ENCODE results near the gene HMGCS1. TPM values are rescaled to one million over a fixed set of nuclear protein-coding genes. Genes with fewer than 3 reads are reported as not detected.

HMGCS1 gene
- total and polyA plus RNA-seq, 9 of the 15 experiments (the other 6 are each of a cell fraction or from before 2014, with no cell fraction given) = 43.7 to 337 (median 111) TPM

- intact Hi-C loops (cut with micrococcal nuclease) (no loop called here), in situ Hi-C loops (cut with MboI) (no loop called here)
- H3K36me3 ChIP-seq (ENCODE audit: control insufficient read depth, insufficient read depth, low read length) = no peaks in the 10 kb centered on the region
- FAIRE-seq (no peak), ATAC-seq (no peak), DNase-seq (ENCODE audit: extremely low read depth in 1 of 4, low spot score in 3 of 4) (no peak)
- no peak overlapping the region for H2AFZ ChIP-seq (ENCODE audit: low read depth, low read length)
- H3K27me3 ChIP-seq (ENCODE audit: control insufficient read depth in 2 of 2, insufficient read depth in 2 of 2, low read length in 2 of 2) = no peaks in the 10 kb centered on the region
- no peak overlapping the region for H3K4me2 ChIP-seq (ENCODE audit: insufficient read depth, low read length)
- no peaks in the 10 kb centered on the region for H3K79me2 ChIP-seq (ENCODE audit: control insufficient read depth, insufficient read depth, low read length)
- H3K9ac ChIP-seq (ENCODE audit: insufficient read depth in 1 of 2, low read depth in 2 of 2, low read length in 2 of 2) = no peak overlapping the region
- peaks cover 0 to 28% of the 10 kb centered on the region in 2 experiments; a peak in 4 of 5 replicates for H3K4me1 ChIP-seq (replicated peaks in 1 of 2; ENCODE audit: control insufficient read depth in 2 of 2, insufficient read depth in 2 of 2, low read length in 2 of 2)
- TF ChIP-seq SRSF3 (IDR thresholded peaks at IDR 0.05; ENCODE audit: insufficient read depth, low read length) (no peak), ZFPM2 (CRISPR knock-in tag; IDR thresholded peaks at IDR 0.05) (no peak), ZNF764 (CRISPR knock-in tag; IDR thresholded peaks at IDR 0.05; ENCODE audit: low read depth) (no peak), TAF15 (IDR thresholded peaks at IDR 0.05; ENCODE audit: low read depth, low read length) (no peak), TCFL5 (CRISPR knock-in tag; conservative IDR thresholded peaks at IDR 0.05) (no peak), SUPT5H (IDR thresholded peaks at IDR 0.05) (no peak), TRIM24 (IDR thresholded peaks at IDR 0.05) (no peak), EZH2 (IDR thresholded peaks at IDR 0.05; ENCODE audit: borderline replicate concordance, low read depth, low read length) (no peak), ZNF644 (tag; IDR thresholded peaks at IDR 0.05; ENCODE audit: low read depth) (no peak), IRF2 (CRISPR knock-in tag; IDR thresholded peaks at IDR 0.05) (no peak)
- ChIA-PET CTCF (ENCODE audit: low intra/inter-chr PET ratio) (no interaction called here), POLR2A (no interaction called here)
- H3K9me1 ChIP-seq (ENCODE audit: control insufficient read depth, insufficient read depth, low read length) = no peaks in the 10 kb centered on the region
- H3K9me3 ChIP-seq (replicated peaks; ENCODE audit: control insufficient read depth, insufficient read depth, low read depth, low read length) = peaks cover 6% of the 10 kb centered on the region
- WGBS (ENCODE audit: insufficient coverage, low coverage, missing lambda C conversion rate) = 54% methylated on average over 3 of the region's 3 CpGs
- H3K27ac ChIP-seq (ENCODE audit: extremely low read depth, low read depth, low read length) = no peak overlapping the region
- H4K20me1 ChIP-seq (replicated peaks; ENCODE audit: control insufficient read depth, insufficient read depth, low read length) = no peaks in the 10 kb centered on the region
- H3K4me3 ChIP-seq = no peak overlapping the region
- BruUV-seq (replicated peaks) = no TSS peak
Measured at GRCh38 chr5:43354774-43355173, 41.6 kb upstream of the HMGCS1 start.
